Lung (tissue), 12 donors: ENCODE results near the gene NFE2L3. TPM values are rescaled to one million over a fixed set of nuclear protein-coding genes. Genes with fewer than 3 reads are reported as not detected.
"Not testable (repeated sequence)": the region's sequence is repeated elsewhere in the genome, so short reads cannot be mapped to it uniquely, and the experiment has no call there.

Experiments
- ATAC-seq: fragments of 200-7000 bp; cut with Tn5 transposase; one replicate; pipeline ENCODE4 v1.9.1; 2020; ENCODE audit warnings: moderate number of reproducible peaks; ENCODE audit not compliant: insufficient read depth, low FRiP score
- DNase-seq, 3 donors: peaks; one replicate each; pipeline ENCODE4 v3.0.0-alpha.2; 2013 to 2017
- H3K27ac ChIP-seq, 2 donors: one replicate each; pipeline ENCODE4 v1.5.1; 2013; ENCODE audit warnings: mild to moderate bottlenecking in 2 of 2, moderate library complexity in 2 of 2, control low read depth in 1 of 2, inconsistent platforms in 1 of 2, low read depth in 1 of 2, low read length in 1 of 2
- H3K27me3 ChIP-seq, 3 donors: one replicate each; pipeline ENCODE4 v1.5.1; 2013; ENCODE audit warnings: low read length in 2 of 3; ENCODE audit not compliant: control insufficient read depth in 3 of 3, insufficient read depth in 3 of 3
- H3K36me3 ChIP-seq, 4 donors: one replicate each; pipeline ENCODE4 v1.5.1; 2013; ENCODE audit warnings: low read length in 4 of 4, mild to moderate bottlenecking in 1 of 4, moderate library complexity in 1 of 4; ENCODE audit not compliant: control insufficient read depth in 4 of 4, insufficient read depth in 4 of 4
- H3K4me1 ChIP-seq, 5 donors: one replicate each; pipeline ENCODE4 v1.5.1; 2013; ENCODE audit warnings: low read length in 5 of 5, mild to moderate bottlenecking in 2 of 5, moderate library complexity in 1 of 5; ENCODE audit not compliant: control insufficient read depth in 5 of 5, insufficient read depth in 5 of 5
- H3K4me3 ChIP-seq: one replicate; pipeline ENCODE4 v1.5.1; 2013; ENCODE audit warnings: mild to moderate bottlenecking, control low read depth, moderate library complexity
- H3K9ac ChIP-seq, 2 donors: one replicate each; pipeline ENCODE4 v1.5.1; 2013; ENCODE audit warnings: low read length in 2 of 2, control low read depth in 1 of 2; ENCODE audit not compliant: insufficient read depth in 1 of 2
- H3K9me3 ChIP-seq, 4 donors: one replicate each; pipeline ENCODE4 v1.5.1; 2013; ENCODE audit warnings: low read length in 3 of 4, mild to moderate bottlenecking in 1 of 4, moderate library complexity in 1 of 4; ENCODE audit not compliant: control insufficient read depth in 4 of 4, insufficient read depth in 3 of 4
- WGBS, 2 donors: extraction: QIAGEN DNeasy Blood & Tissue Kit; methylation state at CpG; one replicate each; pipeline ENCODE4 v1.1.7; 2013; 5-methylcytosine and 5-hydroxymethylcytosine counted together
- polyA plus RNA-seq, 2 donors: library from polyadenylated mRNA; stranded (reverse); fragments of 200-250 nt; gene quantifications; one replicate each; pipeline ENCODE4 v1.2.1, GENCODE V29; 2013
- total RNA-seq, 2 donors: library from RNA; depleted of rRNA in 1 of 2; stranded (reverse); fragments of >200 nt in 1 of 2; gene quantifications; one replicate each; pipeline ENCODE4 v1.2.1, GENCODE V29; 2014 to 2021
- TF ChIP-seq, protein P1 (sequence below): IDR thresholded peaks from 2 replicates; pipeline ENCODE4 v1.5.1; 2012; ENCODE audit warnings: mild to moderate bottlenecking; ENCODE audit errors: control extremely low read depth, extremely low read depth
- donor health status: control.
- donor health status: control.
- donor health status: Bipolar disorder and iron deficiency.
- donor health status: healthy.
- donor health status: DM: yes; HTN: yes; CAD: no.

The NFE2L3 gene
- total and polyA plus RNA-seq, 4 donors, result 3.6 to 6.5 (median 5.1) TPM

DNA sequence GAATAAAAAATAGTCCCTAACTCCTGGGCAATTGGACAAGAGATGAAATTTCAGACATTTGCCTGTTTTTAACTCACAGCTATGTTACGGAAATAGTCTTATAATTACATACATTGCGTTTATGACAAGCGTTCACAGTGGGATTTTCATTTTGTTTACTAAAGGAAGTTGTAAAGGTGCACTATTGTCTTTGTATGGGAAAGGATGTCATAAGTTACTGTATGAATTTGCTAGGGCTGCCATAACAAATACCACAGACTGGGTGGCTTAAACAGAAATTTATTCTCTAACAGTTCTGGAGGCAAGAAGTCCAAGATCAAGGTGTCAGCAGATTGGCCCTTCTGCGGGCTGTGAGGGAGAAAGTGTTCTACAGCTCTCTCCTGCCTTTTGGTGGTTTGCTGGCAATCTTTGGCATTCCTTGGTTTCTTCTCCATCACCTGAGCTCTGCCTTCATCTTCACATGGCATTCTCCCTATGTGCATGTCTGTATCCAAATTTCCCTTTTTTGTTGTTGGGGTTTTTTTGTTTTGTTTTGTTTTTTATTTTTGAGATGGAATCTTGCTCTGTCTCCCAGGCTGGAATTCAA is 5.6 kb downstream of the NFE2L3 start:
- Histone ChIP-seq H3K9ac (no peak overlapping the region), H3K4me1 (peaks cover 0 to 18% (median 0%) of the 10 kb centered on the region in 5 donors), H3K9me3 (no peaks in the 10 kb centered on the region), H3K4me3 (no peak overlapping the region), H3K27me3 (peaks cover 0 to 27% (median 26%) of the 10 kb centered on the region in 3 donors), H3K36me3 (no peaks in the 10 kb centered on the region), H3K27ac (no peak overlapping the region)
- ATAC-seq (no peak), DNase-seq (no peak)
- TF ChIP-seq, protein P1, sequence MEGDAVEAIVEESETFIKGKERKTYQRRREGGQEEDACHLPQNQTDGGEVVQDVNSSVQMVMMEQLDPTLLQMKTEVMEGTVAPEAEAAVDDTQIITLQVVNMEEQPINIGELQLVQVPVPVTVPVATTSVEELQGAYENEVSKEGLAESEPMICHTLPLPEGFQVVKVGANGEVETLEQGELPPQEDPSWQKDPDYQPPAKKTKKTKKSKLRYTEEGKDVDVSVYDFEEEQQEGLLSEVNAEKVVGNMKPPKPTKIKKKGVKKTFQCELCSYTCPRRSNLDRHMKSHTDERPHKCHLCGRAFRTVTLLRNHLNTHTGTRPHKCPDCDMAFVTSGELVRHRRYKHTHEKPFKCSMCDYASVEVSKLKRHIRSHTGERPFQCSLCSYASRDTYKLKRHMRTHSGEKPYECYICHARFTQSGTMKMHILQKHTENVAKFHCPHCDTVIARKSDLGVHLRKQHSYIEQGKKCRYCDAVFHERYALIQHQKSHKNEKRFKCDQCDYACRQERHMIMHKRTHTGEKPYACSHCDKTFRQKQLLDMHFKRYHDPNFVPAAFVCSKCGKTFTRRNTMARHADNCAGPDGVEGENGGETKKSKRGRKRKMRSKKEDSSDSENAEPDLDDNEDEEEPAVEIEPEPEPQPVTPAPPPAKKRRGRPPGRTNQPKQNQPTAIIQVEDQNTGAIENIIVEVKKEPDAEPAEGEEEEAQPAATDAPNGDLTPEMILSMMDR, result no peak
- 85 to 86% methylated on average over 4 of the region's 4 CpGs for WGBS, 2 donors

DNA sequence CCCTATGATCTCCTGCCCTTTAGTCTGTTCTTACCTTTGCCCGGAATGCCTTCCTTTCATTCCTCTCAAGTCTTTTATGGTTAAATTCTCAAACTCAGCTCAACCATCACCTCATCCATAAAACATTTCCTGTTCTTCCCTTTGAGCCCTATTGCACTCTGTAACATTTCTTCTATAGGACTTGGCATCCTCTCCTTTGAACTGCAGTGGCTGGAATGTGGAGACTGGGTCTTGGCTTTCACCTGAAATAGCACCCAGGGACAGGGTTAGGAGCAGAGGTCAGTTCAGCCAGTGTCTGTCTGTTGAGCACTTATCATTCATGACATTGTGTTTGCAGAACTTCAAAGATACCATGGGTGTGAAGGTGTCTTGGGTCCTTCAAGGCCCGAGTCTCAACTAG is 7.2 kb downstream of the NFE2L3 start:
- no peak overlapping the region for H3K9ac ChIP-seq
- no peaks in the 10 kb centered on the region for H3K9me3 ChIP-seq
- no peaks in the 10 kb centered on the region for H3K36me3 ChIP-seq
- peaks cover 0 to 14% (median 12%) of the 10 kb centered on the region in 3 donors for H3K27me3 ChIP-seq
- no peak for DNase-seq
- no peak for ATAC-seq
- no peak overlapping the region for H3K27ac ChIP-seq
- TF ChIP-seq, protein P1, result no peak
- H3K4me1 ChIP-seq, result peaks cover 0 to 14% (median 0%) of the 10 kb centered on the region in 5 donors
- WGBS, 2 donors, result 70 to 87% methylated on average over 2 of the region's 2 CpGs
- H3K4me3 ChIP-seq, result no peak overlapping the region

DNA sequence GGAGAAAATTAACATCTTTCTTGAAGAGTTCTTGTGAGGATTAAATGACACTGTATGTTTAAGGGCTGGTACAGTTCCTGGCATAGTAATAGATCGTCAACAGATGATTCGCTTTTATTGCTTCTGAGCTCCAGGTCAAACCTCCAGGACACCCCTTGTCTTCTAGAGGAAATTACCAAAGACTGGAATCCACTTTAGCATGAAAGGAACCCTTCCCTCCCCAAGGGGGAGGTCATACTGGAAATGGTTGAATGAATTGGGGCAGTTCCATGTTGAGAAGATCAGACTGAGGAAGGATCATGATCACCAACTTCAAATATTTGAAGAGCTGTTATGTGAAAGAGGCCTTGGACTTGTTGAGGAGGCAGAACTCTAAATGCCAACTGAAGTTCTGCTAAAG is 8.9 kb downstream of the NFE2L3 start:
- no peak overlapping the region for H3K4me3 ChIP-seq
- H3K9ac ChIP-seq, result no peak overlapping the region
- peaks cover 0 to 10% (median 2%) of the 10 kb centered on the region in 3 donors for H3K27me3 ChIP-seq
- H3K9me3 ChIP-seq, result no peaks in the 10 kb centered on the region
- H3K36me3 ChIP-seq, result no peaks in the 10 kb centered on the region
- H3K4me1 ChIP-seq, result peaks cover 0 to 2% (median 0%) of the 10 kb centered on the region in 5 donors
- TF ChIP-seq, protein P1, result no peak
- 90 to 95% methylated on average over 2 of the region's 2 CpGs for WGBS, 2 donors
- H3K27ac ChIP-seq, result no peak overlapping the region
- ATAC-seq (no peak), DNase-seq (no peak)

DNA sequence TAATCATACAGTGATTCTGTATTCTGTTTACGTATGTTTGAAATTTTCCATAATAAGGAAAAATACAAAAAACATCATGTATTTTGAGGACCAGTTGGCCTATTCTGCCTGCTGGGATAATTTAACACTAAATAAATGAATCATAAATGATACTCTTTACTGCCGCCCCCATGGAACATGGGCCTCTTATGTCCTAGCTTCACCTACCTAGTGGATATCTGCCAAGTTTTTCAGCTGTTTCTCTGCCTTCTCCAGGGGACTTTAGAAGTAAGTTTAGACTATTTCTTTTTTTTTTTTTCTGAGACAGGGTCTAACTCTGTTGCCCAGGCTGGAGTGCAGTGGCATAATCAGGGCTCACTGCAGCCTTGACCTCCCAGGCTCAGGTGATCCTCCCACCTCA is 10.4 kb downstream of the NFE2L3 start:
- no peaks in the 10 kb centered on the region for H3K9me3 ChIP-seq
- H3K4me1 ChIP-seq, result peaks cover 0 to 4% (median 0%) of the 10 kb centered on the region in 5 donors
- ATAC-seq, result no peak
- no peak overlapping the region for H3K4me3 ChIP-seq
- WGBS, 2 donors, result 89 to 96% methylated on average over 2 of the region's 2 CpGs
- no peak overlapping the region for H3K27ac ChIP-seq
- H3K36me3 ChIP-seq, result no peaks in the 10 kb centered on the region
- H3K9ac ChIP-seq, result no peak overlapping the region
- TF ChIP-seq, protein P1, result no peak
- no peak for DNase-seq
- H3K27me3 ChIP-seq, result peaks cover 0 to 6% (median 0%) of the 10 kb centered on the region in 3 donors

DNA sequence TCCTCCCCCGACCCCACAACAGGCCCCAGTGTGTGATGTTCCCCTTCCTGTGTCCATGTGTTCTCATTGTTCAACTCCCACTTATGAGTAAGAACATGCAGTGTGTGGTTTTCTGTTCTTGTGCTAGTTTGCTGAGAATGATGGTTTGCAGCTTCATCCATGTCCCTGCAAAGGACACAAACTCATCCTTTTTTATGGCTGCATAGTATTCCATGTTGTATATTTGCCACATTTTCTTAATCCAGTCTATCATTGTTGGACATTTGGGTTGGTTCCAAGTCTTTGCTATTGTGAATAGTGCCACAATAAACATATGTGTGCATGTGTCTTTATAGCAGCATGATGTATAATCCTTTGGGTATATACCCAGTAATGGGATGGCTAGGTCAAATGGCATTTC is 11.8 kb downstream of the NFE2L3 start:
- not testable (repeated sequence) for H3K9ac ChIP-seq, DNase-seq, H3K4me1 ChIP-seq, ATAC-seq, H3K27ac ChIP-seq, H3K27me3 ChIP-seq, H3K9me3 ChIP-seq, H3K36me3 ChIP-seq, H3K4me3 ChIP-seq
- WGBS, 2 donors, result 62 to 71% methylated on average over 1 of the region's 1 CpG
